ENCODE measurements around the gene PANK4.

Gene PANK4

GRCh38 chr1:2561898-2562895 is 35.8 kb upstream of the PANK4 start:
- Mint-ChIP-seq H3K27ac (peak overlapping the region; percentile 11), H3K4me3 (no peak overlapping the region), H3K4me1 (ENCODE audit: low read depth) (peaks cover 22% of the 10 kb centered on the region), H3K9me3 (no peaks in the 10 kb centered on the region), H3K27me3 (no peaks in the 10 kb centered on the region), H3K36me3 (ENCODE audit: low read depth) (peaks cover 60% of the 10 kb centered on the region)
- DNase-seq, result peak; percentile 54

- H3K27ac Mint-ChIP-seq, result peak overlapping the region; percentile 85
- H3K36me3 Mint-ChIP-seq (ENCODE audit: low read depth), result peaks cover 64% of the 10 kb centered on the region
- H3K27me3 Mint-ChIP-seq, result no peaks in the 10 kb centered on the region
- peaks cover 25% of the 10 kb centered on the region for H3K4me1 Mint-ChIP-seq (ENCODE audit: low read depth)
- H3K4me3 Mint-ChIP-seq, result no peak overlapping the region
- DNase-seq, result no peak
- H3K9me3 Mint-ChIP-seq, result no peaks in the 10 kb centered on the region
These were observed 35.0 kb upstream of the PANK4 start for GRCh38 chr1:2561446-2561845.

- no peaks in the 10 kb centered on the region for H3K9me3 Mint-ChIP-seq
- peak overlapping the region; percentile 37 for H3K27ac Mint-ChIP-seq
- H3K27me3 Mint-ChIP-seq, result no peaks in the 10 kb centered on the region
- DNase-seq, result no peak
- H3K4me1 Mint-ChIP-seq (ENCODE audit: low read depth), result peaks cover 29% of the 10 kb centered on the region
- H3K4me3 Mint-ChIP-seq, result no peak overlapping the region
- peaks cover 71% of the 10 kb centered on the region for H3K36me3 Mint-ChIP-seq (ENCODE audit: low read depth)
These were observed 34.1 kb upstream of the PANK4 start for GRCh38 chr1:2560299-2561073.

GRCh38 chr1:2559509-2560298 is 33.3 kb upstream of the PANK4 start:
- Mint-ChIP-seq H3K4me3 (no peak overlapping the region), H3K36me3 (ENCODE audit: low read depth) (peaks cover 72% of the 10 kb centered on the region), H3K9me3 (no peaks in the 10 kb centered on the region), H3K4me1 (ENCODE audit: low read depth) (peaks cover 37% of the 10 kb centered on the region), H3K27ac (peak overlapping the region; percentile 44), H3K27me3 (no peaks in the 10 kb centered on the region)
- DNase-seq, result no peak

GRCh38 chr1:2558861-2559260 is 32.5 kb upstream of the PANK4 start:
- peak overlapping the region; percentile 77 for H3K27ac Mint-ChIP-seq
- peaks cover 44% of the 10 kb centered on the region for H3K4me1 Mint-ChIP-seq (ENCODE audit: low read depth)
- DNase-seq, result no peak
- H3K36me3 Mint-ChIP-seq (ENCODE audit: low read depth), result peaks cover 71% of the 10 kb centered on the region
- no peaks in the 10 kb centered on the region for H3K27me3 Mint-ChIP-seq
- no peaks in the 10 kb centered on the region for H3K9me3 Mint-ChIP-seq
- H3K4me3 Mint-ChIP-seq, result peak overlapping the region; percentile 58

- Mint-ChIP-seq H3K27ac (peak overlapping the region; percentile 98), H3K36me3 (ENCODE audit: low read depth) (peaks cover 67% of the 10 kb centered on the region), H3K4me3 (peak overlapping the region; percentile 99), H3K9me3 (no peaks in the 10 kb centered on the region), H3K27me3 (no peaks in the 10 kb centered on the region), H3K4me1 (ENCODE audit: low read depth) (peaks cover 46% of the 10 kb centered on the region)
- no peak for DNase-seq
These were observed 32.0 kb upstream of the PANK4 start for GRCh38 chr1:2558420-2558819.

GRCh38 chr1:2557482-2558400 is 31.3 kb upstream of the PANK4 start:
- no peaks in the 10 kb centered on the region for H3K27me3 Mint-ChIP-seq
- peaks cover 61% of the 10 kb centered on the region for H3K36me3 Mint-ChIP-seq (ENCODE audit: low read depth)
- H3K9me3 Mint-ChIP-seq, result no peaks in the 10 kb centered on the region
- DNase-seq, result no peak
- H3K4me3 Mint-ChIP-seq, result peak overlapping the region; percentile 99
- peaks cover 46% of the 10 kb centered on the region for H3K4me1 Mint-ChIP-seq (ENCODE audit: low read depth)
- H3K27ac Mint-ChIP-seq, result peak overlapping the region; percentile 98

GRCh38 chr1:2556678-2557481 is 30.5 kb upstream of the PANK4 start:
- Mint-ChIP-seq H3K9me3 (no peaks in the 10 kb centered on the region), H3K27me3 (no peaks in the 10 kb centered on the region), H3K36me3 (ENCODE audit: low read depth) (peaks cover 54% of the 10 kb centered on the region), H3K4me3 (peak overlapping the region; percentile 99), H3K4me1 (ENCODE audit: low read depth) (peaks cover 46% of the 10 kb centered on the region), H3K27ac (peak overlapping the region; percentile 98)
- peak; percentile 68 for DNase-seq

- Mint-ChIP-seq H3K36me3 (ENCODE audit: low read depth) (peaks cover 49% of the 10 kb centered on the region), H3K27me3 (no peaks in the 10 kb centered on the region), H3K4me3 (peak within 1 kb of the TSS; percentile 99), H3K9me3 (no peaks in the 10 kb centered on the region), H3K27ac (peak within 1 kb of the TSS; percentile 98), H3K4me1 (ENCODE audit: low read depth) (peaks cover 46% of the 10 kb centered on the region)
- peak; percentile 83 for DNase-seq
These were observed 29.9 kb upstream of the PANK4 start, which contains the start of gene TNFRSF14 for GRCh38 chr1:2556277-2556677. TNFRSF14 (plus strand) TSS chr1:2556371; CDS start chr1:2556665, 294 bp downstream.

GRCh38 chr1:2555634-2556276 is 29.4 kb upstream of the PANK4 start:
- peaks cover 49% of the 10 kb centered on the region for H3K4me1 Mint-ChIP-seq (ENCODE audit: low read depth)
- H3K36me3 Mint-ChIP-seq (ENCODE audit: low read depth), result peaks cover 45% of the 10 kb centered on the region
- H3K4me3 Mint-ChIP-seq, result peak overlapping the region; percentile 99
- peak; percentile 84 for DNase-seq
- no peaks in the 10 kb centered on the region for H3K27me3 Mint-ChIP-seq
- H3K9me3 Mint-ChIP-seq, result no peaks in the 10 kb centered on the region
- peak overlapping the region; percentile 98 for H3K27ac Mint-ChIP-seq

GRCh38 chr1:2554621-2555387 is 28.4 kb upstream of the PANK4 start:
- Mint-ChIP-seq H3K9me3 (no peaks in the 10 kb centered on the region), H3K4me1 (ENCODE audit: low read depth) (peaks cover 49% of the 10 kb centered on the region), H3K27me3 (no peaks in the 10 kb centered on the region), H3K36me3 (ENCODE audit: low read depth) (peaks cover 36% of the 10 kb centered on the region), H3K27ac (peak overlapping the region; percentile 74), H3K4me3 (peak overlapping the region; percentile 99)
- DNase-seq, result peak; percentile 74
